H4 (cell line): ENCODE measurements around the gene CLDN18. TPM values are rescaled to one million over a fixed set of nuclear protein-coding genes. Genes with fewer than 3 reads are reported as not detected.
A peak's percentile ranks its signal among the peaks of the same experiment; 100 is the strongest.

ENCODE experiments used
- DNase-seq: peaks from one replicate; pipeline ENCODE4 v3.0.0-alpha.2; 2015; ENCODE audit warnings: low spot score
- total RNA-seq: library from RNA; depleted of rRNA; stranded (reverse); fragments of >200 nt; shearing (Covaris generic); gene quantifications from 2 replicates; pipeline ENCODE4 v1.2.3, GENCODE V29; 2014; rRNA removed

Gene CLDN18
- total RNA-seq = not detected in 2 replicates

- DNase-seq = no peak
These were observed at the start of gene CLDN18 for GRCh38 chr3:138009476-138010272. Gene CLDN18 (plus strand): TSS chr3:138010165. CDS start chr3:138010226, 61 bp downstream.

GRCh38 chr3:137962251-137962650 lies 47.7 kb upstream of the CLDN18 start:
- DNase-seq = no peak

- no peak for DNase-seq
These were observed 46.5 kb upstream of the CLDN18 start for GRCh38 chr3:137963463-137963862.

GRCh38 chr3:137970914-137971831 lies 38.8 kb upstream of the CLDN18 start:
- peak; percentile 76 for DNase-seq

GRCh38 chr3:137972396-137972795 lies 37.6 kb upstream of the CLDN18 start:
- DNase-seq = no peak

GRCh38 chr3:137978328-137978727 lies 31.6 kb upstream of the CLDN18 start:
- DNase-seq = no peak

- DNase-seq = no peak
These were observed 22.2 kb upstream of the CLDN18 start for GRCh38 chr3:137987723-137988122.

- DNase-seq = no peak
These were observed 21.8 kb upstream of the CLDN18 start for GRCh38 chr3:137988152-137988551.

GRCh38 chr3:137988982-137989381 lies 21.0 kb upstream of the CLDN18 start:
- DNase-seq = no peak

GRCh38 chr3:137990427-137990826 lies 19.5 kb upstream of the CLDN18 start:
- no peak for DNase-seq

- no peak for DNase-seq
These were observed 17.4 kb upstream of the CLDN18 start for GRCh38 chr3:137992592-137992991.

GRCh38 chr3:137998121-137999042 lies 11.6 kb upstream of the CLDN18 start:
- no peak for DNase-seq

GRCh38 chr3:138003069-138003468 lies 6.9 kb upstream of the CLDN18 start:
- no peak for DNase-seq

- DNase-seq = no peak
These were observed 4.3 kb upstream of the CLDN18 start for GRCh38 chr3:138005627-138006026.

GRCh38 chr3:138007898-138008297 lies 2.1 kb upstream of the CLDN18 start:
- DNase-seq = no peak

- no peak for DNase-seq
These were observed 267 bp downstream of the CLDN18 start for GRCh38 chr3:138010273-138010590.

- no peak for DNase-seq
These were observed 1.8 kb downstream of the CLDN18 start for GRCh38 chr3:138011722-138012121.

GRCh38 chr3:138012526-138012925 lies 2.6 kb downstream of the CLDN18 start:
- no peak for DNase-seq

GRCh38 chr3:138016065-138016464 lies 6.1 kb downstream of the CLDN18 start:
- no peak for DNase-seq

GRCh38 chr3:138019281-138020069 lies 9.5 kb downstream of the CLDN18 start:
- DNase-seq = no peak

- DNase-seq = no peak
These were observed 13.8 kb downstream of the CLDN18 start for GRCh38 chr3:138023754-138024153.
